Cardiac muscle cell (in vitro differentiated cells and primary cell): ENCODE results near the gene PLK1. TPM values are rescaled to one million over a fixed set of nuclear protein-coding genes. Genes with fewer than 3 reads are reported as not detected.

Source experiments
- DNase-seq, 2 donors: peaks; one replicate each; pipeline versions ENCODE4 v3.0.0 to v3.0.0-alpha.2; 2010 to 2017; ENCODE audit warnings: low read depth in 1 of 2, low spot score in 1 of 2
- H3K27ac ChIP-seq: fragments of 200-600 bp; sonication (generic); 2 replicates; pipeline ENCODE4 v1.5.1; 2016
- H3K27me3 ChIP-seq: fragments of 200-600 bp; sonication (generic); 2 replicates; pipeline ENCODE4 v1.6.0; 2016; ENCODE audit warnings: control low read depth
- H3K36me3 ChIP-seq: fragments of 200-600 bp; sonication (generic); 2 replicates; pipeline ENCODE4 v1.5.1; 2016; ENCODE audit warnings: control low read depth
- H3K4me1 ChIP-seq: fragments of 200-600 bp; sonication (generic); 2 replicates; pipeline ENCODE4 v1.8.1; 2017; ENCODE audit warnings: low read depth, mild to moderate bottlenecking, mixed run types
- H3K4me3 ChIP-seq: fragments of 200-600 bp; sonication (generic); 2 replicates; pipeline ENCODE4 v1.5.1; 2016; ENCODE audit warnings: mild to moderate bottlenecking
- H3K9me3 ChIP-seq: fragments of 200-600 bp; sonication (generic); 2 replicates; pipeline ENCODE4 v1.5.1; 2017; ENCODE audit warnings: low read depth, mild to moderate bottlenecking, control low read depth
- CTCF ChIP-seq: IDR thresholded peaks from 2 replicates; pipeline ENCODE4 v1.5.1; 2012; ENCODE audit warnings: low read depth, mild to moderate bottlenecking, low read length
- polyA plus RNA-seq: library from polyadenylated mRNA; unstranded; fragments of >200 nt; fragmentation: Nextera tagmentation; extraction: Ambion mirVana; gene quantifications from 2 replicates; pipeline ENCODE4 v1.2.1, GENCODE V29; 2016
- total RNA-seq: library from RNA; depleted of rRNA; stranded (reverse); fragments of >200 nt; gene quantifications from 2 replicates; pipeline ENCODE4 v1.2.3, GENCODE V29; 2016

The PLK1 gene
- total and polyA plus RNA-seq, 2 experiments from 2014 or later, result 13.4 to 93.3 TPM

DNA sequence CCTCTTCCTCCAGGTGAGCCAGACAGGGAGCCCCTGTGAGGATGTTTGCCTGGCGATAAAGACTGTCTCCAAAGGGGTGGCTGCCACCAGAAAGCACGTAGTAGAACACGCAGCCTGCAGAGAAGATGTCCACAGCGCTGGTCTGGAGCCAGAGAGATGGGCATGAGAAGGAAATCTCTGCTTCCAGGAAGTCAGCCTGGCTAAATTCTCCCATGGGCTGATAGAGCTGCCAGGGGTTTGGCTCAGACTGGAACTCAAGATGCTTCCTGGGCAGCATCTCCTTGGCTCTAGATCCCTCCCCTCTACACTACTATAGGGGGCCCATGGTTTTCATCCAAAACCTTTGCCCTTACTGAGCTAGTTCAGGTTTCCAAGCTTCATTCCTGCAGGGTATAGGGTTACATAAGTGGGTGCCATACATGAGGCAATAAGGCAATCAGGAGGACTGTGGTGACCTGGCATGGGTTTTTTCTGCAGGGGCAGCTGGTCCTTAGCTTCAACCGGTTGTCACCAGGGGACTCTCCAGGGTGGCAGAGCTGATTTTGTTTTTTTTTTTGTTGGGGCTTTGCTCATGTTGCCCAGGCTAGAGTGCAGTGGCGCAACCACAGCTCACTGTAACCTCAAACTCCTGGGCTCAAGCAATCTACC lies 13.6 kb downstream of the PLK1 start:
- no peaks in the 10 kb centered on the region for H3K4me1 ChIP-seq
- no peak overlapping the region for H3K4me3 ChIP-seq
- TF ChIP-seq CTCF, result no peak
- no peak for DNase-seq
- H3K9me3 ChIP-seq, result no peaks in the 10 kb centered on the region
- no peaks in the 10 kb centered on the region for H3K27me3 ChIP-seq
- H3K27ac ChIP-seq, result no peak overlapping the region
- peaks cover 35% of the 10 kb centered on the region for H3K36me3 ChIP-seq

GRCh38 chr16:23694265-23694643 lies 15.6 kb downstream of the PLK1 start:
- no peaks in the 10 kb centered on the region for H3K27me3 ChIP-seq
- no peak overlapping the region for H3K27ac ChIP-seq
- H3K36me3 ChIP-seq, result peaks cover 17% of the 10 kb centered on the region
- no peaks in the 10 kb centered on the region for H3K4me1 ChIP-seq
- DNase-seq, result no peak
- no peak overlapping the region for H3K4me3 ChIP-seq
- TF ChIP-seq CTCF, result no peak
- H3K9me3 ChIP-seq, result no peaks in the 10 kb centered on the region

DNA sequence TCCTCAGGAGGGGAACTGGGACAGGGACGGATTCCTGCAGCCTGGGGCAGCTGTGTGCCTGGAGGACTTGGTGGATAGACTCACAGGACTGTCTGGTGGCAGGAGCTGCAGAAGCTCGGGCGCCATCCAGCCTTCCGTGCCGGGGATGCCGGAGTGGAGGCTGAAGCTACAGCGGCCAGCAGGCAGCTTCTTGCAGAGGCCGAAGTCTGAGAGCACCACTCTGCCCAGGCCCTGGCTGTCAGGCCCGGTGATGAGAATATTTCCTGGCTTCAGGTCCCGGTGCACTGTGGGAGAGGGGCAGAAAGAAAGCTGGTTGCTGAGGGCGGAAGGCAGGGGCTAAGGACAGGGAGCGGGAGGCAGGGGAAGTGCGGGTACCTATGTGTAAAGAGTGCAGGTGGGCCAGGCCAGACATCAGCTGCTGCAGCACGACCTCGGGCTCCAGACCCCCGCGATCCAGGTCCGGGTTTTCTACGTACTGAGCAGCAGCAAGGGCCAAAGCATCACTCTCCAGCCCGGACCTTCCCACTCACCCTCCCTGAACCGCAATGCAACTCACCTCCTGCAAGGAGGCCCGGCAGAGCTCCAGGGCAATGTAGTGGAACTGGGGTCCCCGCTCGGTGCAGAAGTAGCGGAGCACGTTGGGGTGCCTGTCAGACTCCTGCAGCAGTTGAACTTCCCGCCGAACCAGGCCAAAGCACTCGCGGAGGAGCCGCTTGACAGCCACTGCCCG lies 16.1 kb downstream of the PLK1 start:
- no peak overlapping the region for H3K27ac ChIP-seq
- no peaks in the 10 kb centered on the region for H3K4me1 ChIP-seq
- no peak for TF ChIP-seq CTCF
- DNase-seq, result peak; percentile 61 to 69
- no peak overlapping the region for H3K4me3 ChIP-seq
- peaks cover 12% of the 10 kb centered on the region for H3K36me3 ChIP-seq
- no peaks in the 10 kb centered on the region for H3K9me3 ChIP-seq
- H3K27me3 ChIP-seq, result no peaks in the 10 kb centered on the region

DNA sequence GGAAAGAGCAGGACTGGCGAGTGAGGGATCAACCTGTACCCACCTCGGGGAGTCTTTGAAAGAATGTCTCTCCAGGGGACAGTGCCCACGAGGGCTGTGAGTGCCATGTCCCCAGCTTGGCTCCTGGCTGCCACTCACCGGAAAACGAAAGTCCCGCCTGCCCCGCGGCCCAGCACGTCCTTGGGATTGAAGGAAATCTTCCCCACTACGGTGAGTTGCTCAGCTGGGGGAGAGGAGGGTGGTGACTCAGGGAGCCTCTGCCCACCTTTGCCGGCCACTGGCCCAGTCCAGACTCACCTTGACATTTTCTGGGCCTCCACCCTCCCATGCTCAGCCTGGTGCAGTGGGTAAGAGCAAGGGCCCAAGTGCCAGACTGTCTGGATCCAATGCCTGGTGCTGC lies 17.1 kb downstream of the PLK1 start:
- Histone ChIP-seq H3K27me3 (no peaks in the 10 kb centered on the region), H3K27ac (no peak overlapping the region), H3K36me3 (peaks cover 2% of the 10 kb centered on the region), H3K9me3 (no peaks in the 10 kb centered on the region), H3K4me3 (no peak overlapping the region), H3K4me1 (no peaks in the 10 kb centered on the region)
- TF ChIP-seq CTCF, result no peak
- DNase-seq, result no peak

GRCh38 chr16:23699100-23699499 lies 20.4 kb downstream of the PLK1 start:
- H3K4me3 ChIP-seq, result no peak overlapping the region
- DNase-seq, result no peak
- H3K27me3 ChIP-seq, result no peaks in the 10 kb centered on the region
- H3K9me3 ChIP-seq, result no peaks in the 10 kb centered on the region
- no peak overlapping the region for H3K27ac ChIP-seq
- no peaks in the 10 kb centered on the region for H3K4me1 ChIP-seq
- TF ChIP-seq CTCF, result no peak
- no peaks in the 10 kb centered on the region for H3K36me3 ChIP-seq
